Mesodermal cell (in vitro differentiated cells): Measurements from ENCODE around the gene SLC29A3.
"Not testable (repeated sequence)": the region's sequence is repeated elsewhere in the genome, so short reads cannot be mapped to it uniquely, and the experiment has no call there.

Experiments
- H3K27ac ChIP-seq: 2 replicates; pipeline ENCODE4 v1.7.0; 2013; ENCODE audit warnings: mild to moderate bottlenecking, low read depth, low read length, moderate library complexity; ENCODE audit not compliant: severe bottlenecking
- H3K36me3 ChIP-seq: 2 replicates; pipeline ENCODE4 v1.7.1; 2013; ENCODE audit warnings: mild to moderate bottlenecking, low read length, moderate library complexity; ENCODE audit not compliant: control insufficient read depth, insufficient read depth
- H3K4me1 ChIP-seq: one replicate; pipeline ENCODE4 v1.7.1; 2013; ENCODE audit warnings: mild to moderate bottlenecking, low read length; ENCODE audit not compliant: insufficient read depth, control insufficient read depth, poor library complexity, severe bottlenecking
- H3K4me3 ChIP-seq: 2 replicates; pipeline ENCODE4 v1.7.0; 2013; ENCODE audit warnings: low read length, control low read depth, mild to moderate bottlenecking; ENCODE audit not compliant: insufficient read depth, poor library complexity, severe bottlenecking; ENCODE audit errors: extremely low read depth
- H3K9me3 ChIP-seq: 2 replicates; pipeline ENCODE4 v1.7.1; 2013; ENCODE audit warnings: mild to moderate bottlenecking, low read length, moderate library complexity; ENCODE audit not compliant: control insufficient read depth
- WGBS, 2 experiments: methylation state at CpG; one replicate each; pipeline ENCODE4 v1.1.5; 2013; ENCODE audit warnings: missing lambda C conversion rate in 2 of 2; ENCODE audit not compliant: insufficient coverage in 2 of 2; 5-methylcytosine and 5-hydroxymethylcytosine counted together

The SLC29A3 gene

GRCh38 chr10:71293446-71294084, 25.5 kb upstream of the SLC29A3 start:
- H3K9me3 ChIP-seq: no peaks in the 10 kb centered on the region
- no peaks in the 10 kb centered on the region for H3K4me1 ChIP-seq
- no peak overlapping the region for H3K27ac ChIP-seq
- 96 to 97% methylated on average over 16 to 17 of the region's 19 CpGs for WGBS, 2 experiments
- H3K4me3 ChIP-seq: no peak overlapping the region
- peaks cover 98% of the 10 kb centered on the region for H3K36me3 ChIP-seq

GRCh38 chr10:71294091-71294561, 24.9 kb upstream of the SLC29A3 start:
- WGBS, 2 experiments: 92 to 99% methylated on average over 5 to 6 of the region's 6 CpGs
- Histone ChIP-seq H3K27ac (no peak overlapping the region), H3K36me3 (peaks cover 98% of the 10 kb centered on the region), H3K4me1 (no peaks in the 10 kb centered on the region), H3K4me3 (no peak overlapping the region), H3K9me3 (no peaks in the 10 kb centered on the region)

GRCh38 chr10:71294856-71295255, 24.2 kb upstream of the SLC29A3 start:
- H3K27ac ChIP-seq: no peak overlapping the region
- H3K4me3 ChIP-seq: no peak overlapping the region
- 97% methylated on average over 3 to 4 of the region's 4 CpGs for WGBS, 2 experiments
- no peaks in the 10 kb centered on the region for H3K4me1 ChIP-seq
- no peaks in the 10 kb centered on the region for H3K9me3 ChIP-seq
- H3K36me3 ChIP-seq: peaks cover 95% of the 10 kb centered on the region

- 89 to 95% methylated on average over 8 of the region's 9 CpGs for WGBS, 2 experiments
- H3K4me3 ChIP-seq: no peak overlapping the region
- H3K36me3 ChIP-seq: peaks cover 96% of the 10 kb centered on the region
- H3K4me1 ChIP-seq: no peaks in the 10 kb centered on the region
- no peaks in the 10 kb centered on the region for H3K9me3 ChIP-seq
- no peak overlapping the region for H3K27ac ChIP-seq
Measured at GRCh38 chr10:71295641-71296040, 23.4 kb upstream of the SLC29A3 start.

- no peak overlapping the region for H3K27ac ChIP-seq
- peaks cover 95% of the 10 kb centered on the region for H3K36me3 ChIP-seq
- 74 to 80% methylated on average over 5 of the region's 5 CpGs for WGBS, 2 experiments
- H3K4me3 ChIP-seq: no peak overlapping the region
- no peaks in the 10 kb centered on the region for H3K4me1 ChIP-seq
- no peaks in the 10 kb centered on the region for H3K9me3 ChIP-seq
Measured at GRCh38 chr10:71296086-71296485, 23.0 kb upstream of the SLC29A3 start.

GRCh38 chr10:71296811-71297210, 22.2 kb upstream of the SLC29A3 start:
- H3K9me3 ChIP-seq, H3K4me1 ChIP-seq, H3K27ac ChIP-seq, H3K4me3 ChIP-seq: not testable (repeated sequence)
- WGBS, 2 experiments: 95 to 99% methylated on average over 8 to 9 of the region's 13 CpGs
- peaks cover 91% of the 10 kb centered on the region for H3K36me3 ChIP-seq

- Histone ChIP-seq H3K4me3 (no peak overlapping the region), H3K36me3 (peaks cover 86% of the 10 kb centered on the region), H3K4me1 (no peaks in the 10 kb centered on the region), H3K27ac (no peak overlapping the region), H3K9me3 (no peaks in the 10 kb centered on the region)
- 97 to 98% methylated on average over 3 of the region's 3 CpGs for WGBS, 2 experiments
Measured at GRCh38 chr10:71297343-71297742, 21.7 kb upstream of the SLC29A3 start.

- Histone ChIP-seq H3K4me3 (no peak overlapping the region), H3K9me3 (no peaks in the 10 kb centered on the region)
- 96 to 97% methylated on average over 12 to 14 of the region's 14 CpGs for WGBS, 2 experiments
Measured at GRCh38 chr10:71299071-71299785, 19.8 kb upstream of the SLC29A3 start.

GRCh38 chr10:71300555-71301370, 18.3 kb upstream of the SLC29A3 start:
- Histone ChIP-seq H3K4me1 (no peaks in the 10 kb centered on the region), H3K27ac (no peak overlapping the region), H3K36me3 (peaks cover 78% of the 10 kb centered on the region), H3K4me3 (no peak overlapping the region), H3K9me3 (no peaks in the 10 kb centered on the region)
- 91 to 94% methylated on average over 8 to 12 of the region's 16 CpGs for WGBS, 2 experiments

More at GRCh38 chr10:71299071-71299785, 19.8 kb upstream of the SLC29A3 start:
- Histone ChIP-seq H3K36me3 (peaks cover 82% of the 10 kb centered on the region), H3K4me1 (no peaks in the 10 kb centered on the region), H3K27ac (no peak overlapping the region)

- Histone ChIP-seq H3K36me3 (peaks cover 71% of the 10 kb centered on the region), H3K27ac (no peak overlapping the region), H3K9me3 (no peaks in the 10 kb centered on the region), H3K4me1 (no peaks in the 10 kb centered on the region), H3K4me3 (no peak overlapping the region)
- WGBS, 2 experiments: 95 to 98% methylated on average over 11 to 12 of the region's 12 CpGs
Measured at GRCh38 chr10:71301371-71301916, 17.6 kb upstream of the SLC29A3 start.
